Mucosa of descending colon (tissue), 3 donors: ENCODE results near the gene PBX3. TPM values are rescaled to one million over a fixed set of nuclear protein-coding genes. Genes with fewer than 3 reads are reported as not detected.
"Not testable (repeated sequence)": the region's sequence is repeated elsewhere in the genome, so short reads cannot be mapped to it uniquely, and the experiment has no call there.

ENCODE experiments used
- ATAC-seq: fragments of 200-7000 bp; cut with Tn5 transposase; one replicate; pipeline ENCODE4 v1.9.1; 2020; ENCODE audit warnings: mild to moderate bottlenecking, moderate library complexity
- DNase-seq, 3 donors: peaks; one replicate each; pipeline ENCODE4 v3.0.0-alpha.2; 2020
- H3K36me3 ChIP-seq: fragments of 200-600 bp; one replicate; pipeline ENCODE4 v1.8.0; 2021; ENCODE audit warnings: low read depth, mild to moderate bottlenecking
- H3K4me1 ChIP-seq: fragments of 200-600 bp; one replicate; pipeline ENCODE4 v1.8.0; 2021; ENCODE audit warnings: low read depth, mild to moderate bottlenecking
- H3K4me3 ChIP-seq: fragments of 200-600 bp; one replicate; pipeline ENCODE4 v1.8.0; 2021; ENCODE audit warnings: mild to moderate bottlenecking
- H3K9me3 ChIP-seq: fragments of 200-600 bp; one replicate; pipeline ENCODE4 v1.8.0; 2021; ENCODE audit warnings: mild to moderate bottlenecking
- intact Hi-C, 2 donors: fragments of 100-400 bp; cut with DNase I in 1 of 2; cut with micrococcal nuclease in 1 of 2; formaldehyde crosslinking; loops; one replicate each; pipeline versions ENCODE4 v1.11.0 to v1.11.1; 2022; cut with DNase I, micrococcal nuclease
- total RNA-seq, 3 donors: library from RNA; stranded (reverse); fragmentation: NEBNext Ultra II Directional in 2 of 3; extraction: Animal tissue kit (Norgen Biotek cat#: 25700) in 2 of 3; gene quantifications; one replicate each; pipeline versions ENCODE4 v1.2.1 to v1.2.4, GENCODE V29; 2021 to 2023
- TF ChIP-seq, protein P1 (sequence below): fragments of 200-600 bp; IDR thresholded peaks from one replicate; pipeline ENCODE4 v1.8.0; 2022; ENCODE audit warnings: antibody characterized with exemption, mild to moderate bottlenecking
- donor health status: DM: no; HTN: no; CAD: no; lungs with moderate emphysema.
- donor health status: DM: no; HTN: no; CAD: no.
- donor health status: DM: no; HTN: yes; CAD: no.

The PBX3 gene
- total RNA-seq, 3 donors from 2014 or later, result 11.7 to 71.7 (median 17.4) TPM

DNA sequence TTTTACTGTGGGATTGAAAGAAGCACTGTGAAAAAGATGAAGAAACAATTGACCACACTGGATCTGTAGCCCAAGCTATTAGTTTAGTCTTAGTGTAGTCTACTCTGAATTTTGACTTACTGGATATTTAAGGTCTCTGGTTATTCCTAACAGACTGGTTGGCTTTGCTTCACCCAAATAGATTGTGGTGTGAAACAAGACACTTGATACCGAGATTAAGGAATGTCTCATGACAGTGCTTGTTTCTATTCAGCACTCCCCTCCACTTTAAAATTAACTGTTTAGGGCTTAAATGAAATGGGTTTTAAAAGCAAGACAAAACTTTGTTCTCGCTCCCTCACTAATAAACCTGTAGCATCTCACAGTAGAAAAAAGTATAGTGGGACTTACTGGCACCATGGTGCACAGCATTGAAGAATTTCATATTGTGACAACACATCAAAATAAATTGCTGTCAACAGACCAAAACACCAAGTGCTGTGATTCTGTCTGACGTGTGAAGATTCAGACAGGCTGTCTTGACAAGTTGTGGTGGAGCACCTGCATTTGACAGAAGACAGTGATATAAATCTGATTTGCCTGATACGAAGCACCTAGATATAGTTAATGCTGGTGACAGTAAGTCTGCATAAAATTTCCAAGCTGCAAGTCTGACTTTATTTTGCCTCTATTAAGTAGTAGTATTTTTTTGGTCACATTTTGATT lies 73.1 kb downstream of the PBX3 start:
- ATAC-seq, result no peak
- intact Hi-C loops, result no loop called here
- Histone ChIP-seq H3K36me3 (no peaks in the 10 kb centered on the region), H3K9me3 (no peaks in the 10 kb centered on the region), H3K4me1 (no peaks in the 10 kb centered on the region), H3K4me3 (no peak overlapping the region)
- TF ChIP-seq, protein P1, sequence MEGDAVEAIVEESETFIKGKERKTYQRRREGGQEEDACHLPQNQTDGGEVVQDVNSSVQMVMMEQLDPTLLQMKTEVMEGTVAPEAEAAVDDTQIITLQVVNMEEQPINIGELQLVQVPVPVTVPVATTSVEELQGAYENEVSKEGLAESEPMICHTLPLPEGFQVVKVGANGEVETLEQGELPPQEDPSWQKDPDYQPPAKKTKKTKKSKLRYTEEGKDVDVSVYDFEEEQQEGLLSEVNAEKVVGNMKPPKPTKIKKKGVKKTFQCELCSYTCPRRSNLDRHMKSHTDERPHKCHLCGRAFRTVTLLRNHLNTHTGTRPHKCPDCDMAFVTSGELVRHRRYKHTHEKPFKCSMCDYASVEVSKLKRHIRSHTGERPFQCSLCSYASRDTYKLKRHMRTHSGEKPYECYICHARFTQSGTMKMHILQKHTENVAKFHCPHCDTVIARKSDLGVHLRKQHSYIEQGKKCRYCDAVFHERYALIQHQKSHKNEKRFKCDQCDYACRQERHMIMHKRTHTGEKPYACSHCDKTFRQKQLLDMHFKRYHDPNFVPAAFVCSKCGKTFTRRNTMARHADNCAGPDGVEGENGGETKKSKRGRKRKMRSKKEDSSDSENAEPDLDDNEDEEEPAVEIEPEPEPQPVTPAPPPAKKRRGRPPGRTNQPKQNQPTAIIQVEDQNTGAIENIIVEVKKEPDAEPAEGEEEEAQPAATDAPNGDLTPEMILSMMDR, result no peak
- no peak for DNase-seq

DNA sequence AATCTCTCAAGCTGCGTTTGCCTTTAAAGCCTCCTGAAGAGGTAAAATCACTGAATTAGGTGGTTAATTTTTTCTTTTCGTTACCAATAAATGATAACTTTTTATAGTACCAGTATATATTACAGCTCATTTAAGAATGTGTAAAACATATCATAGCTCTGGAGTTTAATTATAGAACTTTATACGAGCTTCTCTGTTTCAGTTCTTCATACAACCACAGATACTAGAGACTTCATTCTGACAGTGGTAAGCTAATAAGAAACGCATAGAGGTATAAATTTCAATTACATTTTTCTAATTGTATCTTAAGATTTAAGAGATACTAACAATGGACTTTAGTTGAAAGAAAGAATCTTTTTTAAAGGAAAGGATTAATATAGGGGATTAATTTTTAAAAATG lies 73.9 kb downstream of the PBX3 start:
- Histone ChIP-seq H3K4me3 (no peak overlapping the region), H3K4me1 (no peaks in the 10 kb centered on the region), H3K36me3 (no peaks in the 10 kb centered on the region), H3K9me3 (no peaks in the 10 kb centered on the region)
- ATAC-seq (no peak), DNase-seq (no peak)
- intact Hi-C loops, result no loop called here
- TF ChIP-seq, protein P1, result no peak

DNA sequence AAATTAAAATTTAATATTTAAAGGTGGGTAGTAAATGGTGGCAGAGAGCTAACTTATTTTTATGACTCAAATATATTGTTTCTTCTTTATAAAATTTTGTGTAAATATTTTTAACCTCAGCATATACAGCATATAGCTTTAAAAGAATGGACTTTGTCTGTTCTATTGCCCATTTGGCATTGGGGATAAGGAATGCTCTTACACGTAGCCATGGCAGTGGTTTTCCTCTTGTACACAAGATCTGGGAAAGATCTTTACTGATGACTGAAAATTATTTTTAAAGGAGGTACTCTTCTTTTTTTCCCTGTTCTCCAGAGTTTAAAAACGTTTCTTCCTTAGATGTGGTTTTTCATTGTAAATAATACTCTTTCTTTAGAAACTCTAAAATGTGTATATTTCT lies 75.0 kb downstream of the PBX3 start:
- intact Hi-C loops, result no loop called here
- Histone ChIP-seq H3K4me3 (no peak overlapping the region), H3K4me1 (no peaks in the 10 kb centered on the region), H3K9me3 (no peaks in the 10 kb centered on the region), H3K36me3 (no peaks in the 10 kb centered on the region)
- TF ChIP-seq, protein P1, result no peak
- DNase-seq (no peak), ATAC-seq (no peak)

DNA sequence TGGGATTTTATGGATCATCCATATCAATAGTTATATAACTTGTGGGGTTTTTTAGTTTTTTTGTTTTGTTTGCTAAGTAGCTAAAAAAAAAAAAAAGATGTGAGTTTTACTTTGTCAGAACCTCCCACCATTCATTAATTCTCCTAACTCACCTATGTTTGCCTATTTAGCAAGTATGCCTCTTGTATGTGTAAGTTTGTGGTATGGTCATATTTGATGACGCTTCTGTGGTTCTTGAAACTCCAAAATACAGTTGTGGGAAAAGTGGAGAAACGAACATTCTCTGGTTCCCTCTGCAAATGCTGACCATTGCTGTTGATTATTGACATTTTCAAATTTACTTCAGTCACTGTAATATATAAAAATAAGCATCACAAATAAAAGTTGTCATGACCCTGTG lies 75.7 kb downstream of the PBX3 start:
- H3K4me1 ChIP-seq, result no peaks in the 10 kb centered on the region

DNA sequence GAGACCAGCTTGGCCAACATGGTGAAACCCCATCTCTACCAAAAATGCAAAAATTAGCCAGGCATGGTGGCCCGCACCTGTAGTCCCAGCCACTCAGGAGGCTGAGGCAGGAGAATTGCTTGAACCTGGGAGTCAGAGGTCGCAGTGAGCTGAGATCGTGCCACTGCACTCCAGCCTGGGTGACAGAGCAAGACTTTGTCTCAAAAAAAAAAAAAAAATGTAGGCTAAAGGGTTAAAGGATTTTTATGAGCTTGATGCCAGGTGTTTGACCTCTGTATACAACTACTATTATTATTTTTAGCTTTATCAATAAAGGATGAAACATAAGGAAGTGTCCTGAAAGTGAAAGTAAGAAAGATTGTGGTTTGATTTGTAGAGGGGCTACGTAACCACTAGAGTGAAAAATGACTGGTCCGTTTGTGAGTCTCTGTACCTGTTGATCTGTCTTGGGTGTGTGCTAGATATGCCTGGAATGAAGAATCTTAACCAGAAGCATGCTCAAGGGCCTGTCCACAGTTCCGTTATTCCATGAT lies 76.8 kb downstream of the PBX3 start:
- H3K4me3 ChIP-seq, H3K36me3 ChIP-seq, H3K4me1 ChIP-seq, H3K9me3 ChIP-seq, intact Hi-C loops, DNase-seq: not testable (repeated sequence)
- peak; percentile 68 for ATAC-seq

More for the DNA sequence above, 75.7 kb downstream of the PBX3 start:
- ATAC-seq (no peak), DNase-seq (no peak)
- Histone ChIP-seq H3K9me3 (no peaks in the 10 kb centered on the region), H3K4me3 (no peak overlapping the region), H3K36me3 (no peaks in the 10 kb centered on the region)
- intact Hi-C loops, result no loop called here
- TF ChIP-seq, protein P1, result no peak

DNA sequence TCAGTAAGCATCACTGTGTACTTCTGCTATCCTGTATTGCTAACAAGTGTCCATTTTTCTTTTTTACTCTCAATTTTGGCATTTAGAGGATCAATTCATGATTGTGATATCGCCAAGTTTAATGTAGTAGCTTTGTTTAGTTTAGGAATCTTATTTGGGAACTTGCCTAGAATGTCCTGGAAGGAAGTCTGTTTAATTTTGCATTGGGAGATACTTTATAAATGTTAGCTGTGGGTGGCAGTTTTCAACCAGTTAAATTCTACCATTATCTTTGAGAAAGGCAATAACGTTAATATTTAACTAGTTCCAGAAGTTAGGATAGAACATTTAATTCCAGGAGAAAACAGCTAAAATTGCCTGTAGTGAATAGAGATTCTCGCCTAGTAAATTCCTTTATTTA lies 78.6 kb downstream of the PBX3 start:
- Histone ChIP-seq H3K9me3 (no peaks in the 10 kb centered on the region), H3K4me3 (no peak overlapping the region), H3K4me1 (no peaks in the 10 kb centered on the region), H3K36me3 (no peaks in the 10 kb centered on the region)
- ATAC-seq, result no peak
- no peak for DNase-seq
- intact Hi-C loops, result no loop called here
- TF ChIP-seq, protein P1, result no peak
